Left forelimb (tissue), 1 donor: ENCODE measurements around the gene GRIN1.
"Not testable (repeated sequence)": the region's sequence is repeated elsewhere in the genome, so short reads cannot be mapped to it uniquely, and the experiment has no call there.

Experiments
- DNase-seq: peaks from one replicate; pipeline ENCODE4 v3.0.0-alpha.2; 2018; ENCODE audit warnings: low spot score

GRIN1 gene

DNA sequence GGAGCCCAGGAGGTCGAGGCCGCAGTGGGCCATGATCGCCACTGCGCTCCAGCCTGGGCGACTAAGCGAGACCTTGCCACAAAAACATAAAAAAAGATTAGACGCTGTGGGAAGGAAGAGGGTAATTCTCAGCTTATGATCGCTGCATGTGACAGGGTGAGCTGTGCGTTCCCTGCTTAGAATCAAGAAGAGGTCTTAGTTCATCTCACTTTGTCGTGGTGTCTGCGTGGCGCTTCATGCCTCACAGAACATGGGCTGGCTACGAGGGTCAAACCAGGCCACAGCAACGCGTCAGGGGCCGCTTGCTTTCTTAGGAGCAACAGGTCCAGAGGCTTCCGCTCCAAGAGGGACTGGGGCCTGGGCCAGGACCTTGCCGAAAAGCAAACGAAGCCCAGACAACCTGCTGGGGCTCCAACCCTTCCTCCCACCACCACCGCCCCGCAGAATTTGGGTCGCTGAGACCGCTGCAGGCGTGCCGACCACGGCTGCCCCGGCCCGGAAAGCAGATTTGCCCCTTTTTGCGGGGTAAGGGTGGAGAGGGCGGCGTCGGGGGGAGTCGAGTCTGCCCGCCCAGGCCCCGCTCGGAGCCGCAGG, 10.0 kb upstream of the GRIN1 start:
- DNase-seq, result no peak

DNA sequence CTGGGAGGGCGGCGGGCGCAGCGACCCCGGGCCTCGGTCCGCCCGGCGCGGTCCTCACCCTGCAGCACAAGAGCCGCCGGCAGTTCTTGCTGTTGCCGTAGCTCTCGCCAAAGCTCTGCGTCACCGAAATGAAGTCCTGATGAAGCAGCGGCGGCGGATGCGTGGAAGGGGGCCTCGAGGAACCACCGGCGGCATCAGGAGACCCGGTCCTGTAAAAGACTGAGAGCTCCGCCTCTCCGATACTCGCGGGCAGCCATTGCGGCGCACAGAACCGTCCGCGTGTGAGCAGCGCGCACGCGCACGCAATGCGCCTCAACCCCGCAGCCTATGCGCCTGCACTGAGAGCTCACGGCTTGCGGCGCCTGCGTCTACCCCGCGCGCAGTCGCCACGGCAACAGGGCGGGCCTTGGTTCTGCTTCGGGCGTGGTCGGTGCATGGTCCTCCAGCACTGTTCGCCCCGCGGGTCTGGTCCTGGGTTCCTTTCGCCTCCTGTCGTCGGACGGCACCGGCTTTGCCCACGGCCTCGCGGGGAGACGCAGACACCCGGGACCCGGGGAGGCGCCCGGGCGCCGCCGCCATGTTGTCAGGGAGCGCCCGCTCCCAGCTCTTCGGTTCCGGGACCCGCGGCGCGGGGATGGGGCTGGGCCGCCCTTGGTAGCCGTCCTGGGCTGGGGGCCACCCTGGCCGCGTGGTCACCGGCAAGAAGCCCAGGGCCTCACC, 9.3 kb upstream of the GRIN1 start:
- peak; percentile 90 for DNase-seq

- no peak for DNase-seq
Observed at GRCh38 chr9:137130176-137130755, 8.7 kb upstream of the GRIN1 start.

GRCh38 chr9:137134191-137134590, 4.8 kb upstream of the GRIN1 start:
- DNase-seq, result no peak

- not testable (repeated sequence) for DNase-seq
Observed at GRCh38 chr9:137135154-137135553, 3.8 kb upstream of the GRIN1 start.

GRCh38 chr9:137136261-137136880, 2.6 kb upstream of the GRIN1 start:
- DNase-seq, result no peak

DNA sequence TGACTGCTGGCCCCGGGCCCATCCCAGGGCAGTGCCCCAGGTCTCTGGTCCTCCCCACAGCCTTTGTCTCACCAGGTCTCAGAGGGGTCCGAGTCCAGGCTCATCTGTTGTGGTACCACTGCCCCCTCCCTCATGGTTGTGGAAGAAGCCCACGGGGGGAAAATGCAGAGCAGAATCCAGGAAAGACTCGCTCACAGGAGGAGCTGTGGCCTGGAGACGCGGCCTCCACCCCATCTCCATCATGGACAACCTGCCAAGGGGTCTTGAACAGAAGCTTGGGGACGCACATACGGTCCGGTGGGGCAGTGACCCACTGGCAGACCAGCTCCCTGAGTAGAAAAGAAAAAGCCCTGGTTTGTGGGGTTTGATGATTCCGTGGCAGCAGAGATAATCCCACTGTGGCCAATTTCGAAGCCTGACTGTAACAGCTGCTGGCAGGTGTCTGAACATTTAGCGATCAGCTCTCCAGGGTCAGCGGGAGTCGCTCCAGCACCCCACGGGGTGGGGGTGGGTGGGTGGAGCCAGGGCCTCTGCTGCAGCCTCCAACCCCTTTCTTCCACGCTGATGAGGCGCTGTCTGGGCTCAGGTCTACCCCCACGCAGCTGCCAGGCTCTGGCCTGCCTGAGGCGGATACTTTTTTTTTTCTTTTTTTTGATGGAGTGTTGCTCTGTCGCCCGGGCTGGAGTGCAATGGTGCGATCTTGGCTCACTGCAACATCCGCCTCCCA, 1.9 kb upstream of the GRIN1 start:
- DNase-seq, result no peak

GRCh38 chr9:137138058-137138721, 764 bp upstream of the GRIN1 start:
- DNase-seq, result no peak

DNA sequence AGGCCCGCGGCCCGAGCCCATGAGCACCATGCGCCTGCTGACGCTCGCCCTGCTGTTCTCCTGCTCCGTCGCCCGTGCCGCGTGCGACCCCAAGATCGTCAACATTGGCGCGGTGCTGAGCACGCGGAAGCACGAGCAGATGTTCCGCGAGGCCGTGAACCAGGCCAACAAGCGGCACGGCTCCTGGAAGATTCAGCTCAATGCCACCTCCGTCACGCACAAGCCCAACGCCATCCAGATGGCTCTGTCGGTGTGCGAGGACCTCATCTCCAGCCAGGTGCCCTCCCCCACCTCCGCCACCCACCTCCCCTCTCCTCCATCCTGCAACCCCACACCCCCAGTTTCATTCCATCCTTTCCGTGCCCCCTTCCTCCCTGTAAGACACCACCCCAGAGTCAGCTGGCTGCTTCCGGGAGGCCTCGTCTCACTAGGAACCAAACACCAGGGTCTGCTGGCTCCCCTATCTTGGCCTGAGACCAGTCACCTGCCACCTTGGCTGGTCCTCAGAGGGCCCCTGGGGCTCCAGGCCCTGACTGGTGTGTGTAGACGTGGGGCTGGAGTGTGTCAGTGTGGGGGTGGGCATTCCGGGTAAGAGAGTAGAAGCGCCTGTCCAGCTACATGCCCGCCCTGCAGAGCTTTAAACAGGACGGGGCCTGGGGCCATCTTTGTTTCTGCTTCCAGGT, 655 bp downstream of the GRIN1 start:
- no peak for DNase-seq

GRCh38 chr9:137140151-137141012, 1.4 kb downstream of the GRIN1 start:
- no peak for DNase-seq

DNA sequence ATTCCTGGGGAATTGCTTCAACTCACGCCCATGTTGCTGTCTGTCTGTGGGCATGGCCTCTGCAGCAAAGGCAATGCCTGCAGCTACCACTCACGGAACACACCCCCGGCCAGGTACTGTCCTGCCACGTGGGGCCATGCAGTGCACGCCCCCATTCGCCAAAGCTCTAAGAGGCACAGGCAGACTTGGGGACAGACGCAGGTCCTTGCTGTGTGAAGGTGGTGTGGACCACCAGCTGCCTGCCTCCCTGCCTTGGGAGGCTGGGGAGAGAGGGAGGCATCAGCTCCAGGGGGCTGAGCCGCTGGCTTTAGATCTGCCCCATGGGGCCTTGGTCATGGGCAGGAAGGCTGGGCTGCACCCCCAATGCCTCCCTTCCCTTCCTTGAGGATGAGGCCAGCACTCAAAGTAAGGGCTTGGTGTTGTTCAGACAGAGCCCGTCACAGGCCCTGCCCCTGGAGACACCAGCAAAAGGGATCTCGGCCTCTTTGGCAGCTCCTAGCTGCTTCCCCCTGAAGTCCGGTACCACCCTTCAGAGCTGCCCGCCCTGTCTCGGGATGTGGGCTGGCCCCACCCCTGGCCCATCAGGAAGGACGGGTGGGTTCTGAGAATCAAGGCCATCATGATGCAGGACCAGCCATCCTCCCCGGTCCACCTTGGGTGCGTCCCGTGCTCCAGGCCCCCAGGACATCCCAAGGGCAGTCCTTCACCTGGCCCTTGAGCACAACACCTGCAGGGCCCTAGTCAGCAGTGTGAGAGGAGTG, 2.3 kb downstream of the GRIN1 start:
- no peak for DNase-seq

DNA sequence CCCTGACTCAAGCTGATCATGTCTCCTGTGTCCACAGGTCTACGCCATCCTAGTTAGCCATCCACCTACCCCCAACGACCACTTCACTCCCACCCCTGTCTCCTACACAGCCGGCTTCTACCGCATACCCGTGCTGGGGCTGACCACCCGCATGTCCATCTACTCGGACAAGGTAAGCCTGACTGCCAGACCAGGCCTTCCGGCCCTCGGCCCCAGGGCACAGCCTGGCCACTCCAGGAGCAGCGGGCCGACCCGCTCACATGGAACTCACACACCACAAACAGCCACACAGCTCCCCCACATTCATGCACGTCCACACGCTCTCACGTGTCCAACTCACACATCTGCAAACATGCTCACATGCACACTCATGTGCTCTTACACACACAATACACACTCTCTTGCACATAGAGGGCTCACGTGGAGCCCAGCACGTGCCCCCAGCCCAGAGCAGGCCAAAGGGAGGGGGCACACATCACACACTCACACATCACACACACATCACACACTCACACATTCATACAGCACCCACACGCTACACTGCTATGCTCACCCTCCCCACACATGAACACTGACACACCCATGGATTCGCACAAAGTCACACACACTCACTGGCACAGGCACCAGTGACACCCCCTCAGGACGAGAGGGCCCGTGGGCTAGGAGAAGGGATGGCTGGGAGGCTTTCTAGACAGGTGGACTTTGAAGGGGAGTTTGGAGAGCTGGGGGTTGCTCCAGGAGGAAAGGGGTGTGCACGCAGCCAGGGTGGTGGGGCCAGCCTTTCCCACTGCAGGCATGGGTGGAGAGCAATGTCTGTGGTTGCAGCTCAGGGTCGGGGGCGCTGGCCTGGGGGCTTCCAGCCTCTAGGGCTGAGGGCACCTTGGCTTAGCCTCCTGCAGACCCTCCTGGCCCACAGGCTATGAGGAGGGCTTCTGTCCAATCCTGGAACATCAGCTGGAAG, 3.3 kb downstream of the GRIN1 start:
- DNase-seq, result no peak

- DNase-seq, result no peak
Observed at GRCh38 chr9:137143459-137143858, 4.5 kb downstream of the GRIN1 start.

- no peak for DNase-seq
Observed at GRCh38 chr9:137145731-137146526, 7.0 kb downstream of the GRIN1 start.

- DNase-seq, result no peak
Observed at GRCh38 chr9:137146527-137146918, 7.6 kb downstream of the GRIN1 start.

- no peak for DNase-seq
Observed at GRCh38 chr9:137147091-137147792, 8.3 kb downstream of the GRIN1 start.

- DNase-seq, result no peak
Observed at GRCh38 chr9:137147793-137148160, 8.8 kb downstream of the GRIN1 start.
